GM18499 (cell line): ENCODE data around the gene KCP.
"Not testable (repeated sequence)": the region's sequence is repeated elsewhere in the genome, so short reads cannot be mapped to it uniquely, and the experiment has no call there.

ENCODE experiments used
- ATAC-seq: cut with Tn5 transposase; IDR thresholded peaks from one replicate; pipeline ENCODE4 v1.9.1; 2021; ENCODE audit warnings: moderate number of reproducible peaks; ENCODE audit not compliant: insufficient read depth, unreplicated experiment

KCP gene

GRCh38 chr7:128910569-128910945 is at the start of gene KCP:
KCP (minus strand) TSS chr7:128910709; CDS start chr7:128910676, 33 bp downstream.
- no peak for ATAC-seq

GRCh38 chr7:128959296-128959695 is 48.8 kb upstream of the KCP start:
- ATAC-seq = no peak

GRCh38 chr7:128955981-128956380 is 45.5 kb upstream of the KCP start:
- no peak for ATAC-seq

- ATAC-seq = no peak
Observed at GRCh38 chr7:128954830-128955802, 44.6 kb upstream of the KCP start.

GRCh38 chr7:128954150-128954549 is 43.6 kb upstream of the KCP start:
- no peak for ATAC-seq

GRCh38 chr7:128951296-128951695 is 40.8 kb upstream of the KCP start:
- ATAC-seq = no peak

- ATAC-seq = no peak
Observed at GRCh38 chr7:128948976-128949760, 38.7 kb upstream of the KCP start.

- no peak for ATAC-seq
Observed at GRCh38 chr7:128948312-128948973, 37.9 kb upstream of the KCP start.

- ATAC-seq = no peak
Observed at GRCh38 chr7:128947854-128948253, 37.3 kb upstream of the KCP start.

- ATAC-seq = no peak
Observed at GRCh38 chr7:128946936-128947830, 36.7 kb upstream of the KCP start.

- no peak for ATAC-seq
Observed at GRCh38 chr7:128945668-128946366, 35.3 kb upstream of the KCP start.

- ATAC-seq = no peak
Observed at GRCh38 chr7:128944487-128945236, 34.2 kb upstream of the KCP start.

- not testable (repeated sequence) for ATAC-seq
Observed at GRCh38 chr7:128943251-128943650, 32.7 kb upstream of the KCP start.

GRCh38 chr7:128941946-128942526 is 31.5 kb upstream of the KCP start:
- no peak for ATAC-seq

GRCh38 chr7:128941323-128941890 is 30.9 kb upstream of the KCP start:
- no peak for ATAC-seq

GRCh38 chr7:128940494-128941322 is 30.2 kb upstream of the KCP start:
- ATAC-seq = peak; percentile 34

- ATAC-seq = peak; percentile 5
Observed at GRCh38 chr7:128939861-128940410, 29.4 kb upstream of the KCP start.
